Nucleus accumbens (tissue), 56 donors: Measurements from ENCODE around the gene CYSLTR2.
"Not testable (repeated sequence)": the region's sequence is repeated elsewhere in the genome, so short reads cannot be mapped to it uniquely, and the experiment has no call there.

Experiments used
- DNase-seq, 56 donors: peaks; one replicate each; lab custom pipeline; 2025; lab: John Stamatoyannopoulos, UW

Gene CYSLTR2

GRCh38 chr13:48644141-48644540 lies 9.6 kb upstream of the CYSLTR2 start:
- no peak for DNase-seq

- no peak for DNase-seq
These were observed 8.8 kb upstream of the CYSLTR2 start for GRCh38 chr13:48644951-48645350.

- no peak for DNase-seq
These were observed 7.9 kb upstream of the CYSLTR2 start for GRCh38 chr13:48645845-48646244.

- no peak for DNase-seq
These were observed 6.9 kb upstream of the CYSLTR2 start for GRCh38 chr13:48646791-48647190.

GRCh38 chr13:48647625-48648024 lies 6.1 kb upstream of the CYSLTR2 start:
- no peak for DNase-seq

GRCh38 chr13:48648446-48648845 lies 5.3 kb upstream of the CYSLTR2 start:
- no peak for DNase-seq

- no peak for DNase-seq
These were observed 768 bp upstream of the CYSLTR2 start for GRCh38 chr13:48652851-48653471.

GRCh38 chr13:48654511-48654910 lies 782 bp downstream of the CYSLTR2 start:
- DNase-seq, result no peak

GRCh38 chr13:48655291-48655690 lies 1.6 kb downstream of the CYSLTR2 start:
- DNase-seq, result no peak

- DNase-seq, result no peak
These were observed 2.9 kb downstream of the CYSLTR2 start for GRCh38 chr13:48656608-48657007.

GRCh38 chr13:48660361-48661076 lies 6.8 kb downstream of the CYSLTR2 start:
- DNase-seq, result peak in 2 of 56 donors; percentile 10 to 14

GRCh38 chr13:48661107-48661506 lies 7.4 kb downstream of the CYSLTR2 start:
- DNase-seq, result no peak

- no peak for DNase-seq
These were observed 8.5 kb downstream of the CYSLTR2 start for GRCh38 chr13:48662226-48662625.

GRCh38 chr13:48667136-48667535 lies 13.4 kb downstream of the CYSLTR2 start:
- DNase-seq, result no peak

- not testable (repeated sequence) for DNase-seq
These were observed 17.7 kb downstream of the CYSLTR2 start for GRCh38 chr13:48671421-48671820.

- no peak for DNase-seq
These were observed 21.5 kb downstream of the CYSLTR2 start for GRCh38 chr13:48675247-48675646.

- no peak for DNase-seq
These were observed 24.6 kb downstream of the CYSLTR2 start for GRCh38 chr13:48678316-48678715.

- DNase-seq, result no peak
These were observed 26.4 kb downstream of the CYSLTR2 start for GRCh38 chr13:48679941-48680680.

- DNase-seq, result no peak
These were observed 27.1 kb downstream of the CYSLTR2 start for GRCh38 chr13:48680756-48681392.

GRCh38 chr13:48681905-48682304 lies 28.2 kb downstream of the CYSLTR2 start:
- DNase-seq, result no peak

GRCh38 chr13:48682436-48682835 lies 28.7 kb downstream of the CYSLTR2 start:
- DNase-seq, result no peak
